GM13976 (cell line): Measurements from ENCODE around the gene GOLT1B.

Experiments
- DNase-seq: peaks from one replicate; pipeline ENCODE4 v3.0.0; 2012; ENCODE audit warnings: low spot score
- CTCF ChIP-seq: IDR thresholded peaks from 2 replicates; pipeline ENCODE4 v1.5.1; 2012; ENCODE audit warnings: borderline replicate concordance, mild to moderate bottlenecking; ENCODE audit not compliant: insufficient read depth; ENCODE audit errors: extremely low read depth, missing control alignments, control extremely low read depth
- in situ Hi-C: fragments of 300-500 bp; cut with MboI; formaldehyde crosslinking; loops from one replicate; pipeline ENCODE4 v1.12.0; 2022; ENCODE audit warnings: low sequenced_read_pairs, mixed read lengths, inconsistent platforms; ENCODE audit not compliant: unreplicated experiment

Gene GOLT1B

GRCh38 chr12:21562859-21563258 is 61.3 kb downstream of the GOLT1B start:
- TF ChIP-seq CTCF: no peak
- in situ Hi-C loops: no loop called here
- no peak for DNase-seq

GRCh38 chr12:21566223-21566906 is 64.8 kb downstream of the GOLT1B start:
- in situ Hi-C loops: no loop called here
- no peak for TF ChIP-seq CTCF
- no peak for DNase-seq

- TF ChIP-seq CTCF: no peak
- no peak for DNase-seq
- in situ Hi-C loops: no loop called here
These were observed 65.4 kb downstream of the GOLT1B start for GRCh38 chr12:21566907-21567394.
